ENCODE results near the gene IL17B.
A peak's percentile ranks its signal among the peaks of the same experiment; 100 is the strongest.

IL17B gene

DNA sequence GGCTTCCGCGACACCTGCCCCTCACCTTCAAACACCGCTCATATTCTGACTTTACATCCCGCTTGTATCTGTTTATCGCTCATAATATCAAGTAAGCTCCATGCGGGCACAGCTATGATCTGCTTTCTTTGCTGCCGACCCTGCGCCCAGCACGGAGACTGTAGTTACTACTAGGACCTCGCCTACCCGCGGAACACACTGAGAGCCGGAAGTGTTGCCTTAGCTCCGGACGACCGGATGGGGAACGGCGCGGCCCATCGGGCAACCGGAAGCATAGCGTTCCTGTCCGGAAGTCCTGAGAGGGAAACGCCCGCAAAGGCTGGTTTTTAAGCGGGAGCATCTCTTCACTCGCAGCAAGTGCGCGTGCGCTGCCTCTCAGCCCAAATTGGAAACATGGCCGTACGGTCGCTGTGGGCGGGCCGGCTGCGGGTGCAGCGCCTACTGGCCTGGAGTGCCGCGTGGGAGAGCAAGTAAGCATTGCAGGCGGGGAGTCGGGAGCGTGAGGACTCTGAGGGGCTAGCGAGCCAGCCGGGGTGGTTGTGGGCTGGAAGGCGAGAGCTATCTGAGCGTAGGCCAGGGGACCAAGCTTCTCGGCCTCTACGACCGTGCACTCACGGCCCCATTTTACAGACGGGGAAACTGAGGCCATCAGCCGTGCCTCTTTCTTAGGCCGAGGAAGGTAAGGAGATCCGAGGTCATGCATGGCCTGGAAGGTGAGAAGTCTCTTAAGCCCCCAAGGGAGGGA is 33.8 kb downstream of the IL17B start, which contains the start of gene GRPEL2:
Gene GRPEL2, plus strand, starts transcription at position 353 of the 745 bp plus-strand sequence. Its CDS starts 41 bp downstream, at position 394.
- peak; percentile 98 for DNase-seq
- Histone ChIP-seq H3K4me2 (ENCODE audit: low read depth, low read length) (peak within 1 kb of the TSS; percentile 92), H2AFZ (ENCODE audit: low read length) (peak within 1 kb of the TSS; percentile 83), H3F3A (ENCODE audit: insufficient read depth, low read length) (peaks cover 25% of the 10 kb centered on the region), H3K27ac (ENCODE audit: low read length) (peak within 1 kb of the TSS; percentile 73), H3K9me3 (replicated peaks; ENCODE audit: insufficient read depth, low read length) (no peaks in the 10 kb centered on the region), H3K36me3 (replicated peaks; ENCODE audit: insufficient read depth, low read length) (peaks cover 10% of the 10 kb centered on the region; the same call in 1 of the 2 replicates), H3K4me3 (ENCODE audit: low read length) (peak within 1 kb of the TSS; percentile 85), H3K9ac (ENCODE audit: low read length) (peak within 1 kb of the TSS; percentile 79), H3K27me3 (replicated peaks; ENCODE audit: insufficient read depth, low read length) (no peaks in the 10 kb centered on the region), H4K20me1 (ENCODE audit: insufficient read depth, low read length) (no peaks in the 10 kb centered on the region), H3K4me1 (ENCODE audit: low read length) (peaks cover 33% of the 10 kb centered on the region), H3K9me2 (replicated peaks; ENCODE audit: insufficient read depth, low read length) (no peaks in the 10 kb centered on the region), H3K79me2 (ENCODE audit: low read length) (peaks cover 49% of the 10 kb centered on the region)
- TF ChIP-seq, protein P1, sequence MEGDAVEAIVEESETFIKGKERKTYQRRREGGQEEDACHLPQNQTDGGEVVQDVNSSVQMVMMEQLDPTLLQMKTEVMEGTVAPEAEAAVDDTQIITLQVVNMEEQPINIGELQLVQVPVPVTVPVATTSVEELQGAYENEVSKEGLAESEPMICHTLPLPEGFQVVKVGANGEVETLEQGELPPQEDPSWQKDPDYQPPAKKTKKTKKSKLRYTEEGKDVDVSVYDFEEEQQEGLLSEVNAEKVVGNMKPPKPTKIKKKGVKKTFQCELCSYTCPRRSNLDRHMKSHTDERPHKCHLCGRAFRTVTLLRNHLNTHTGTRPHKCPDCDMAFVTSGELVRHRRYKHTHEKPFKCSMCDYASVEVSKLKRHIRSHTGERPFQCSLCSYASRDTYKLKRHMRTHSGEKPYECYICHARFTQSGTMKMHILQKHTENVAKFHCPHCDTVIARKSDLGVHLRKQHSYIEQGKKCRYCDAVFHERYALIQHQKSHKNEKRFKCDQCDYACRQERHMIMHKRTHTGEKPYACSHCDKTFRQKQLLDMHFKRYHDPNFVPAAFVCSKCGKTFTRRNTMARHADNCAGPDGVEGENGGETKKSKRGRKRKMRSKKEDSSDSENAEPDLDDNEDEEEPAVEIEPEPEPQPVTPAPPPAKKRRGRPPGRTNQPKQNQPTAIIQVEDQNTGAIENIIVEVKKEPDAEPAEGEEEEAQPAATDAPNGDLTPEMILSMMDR (IDR thresholded peaks at IDR 0.05; ENCODE audit: low read length) = no peak
- TF ChIP-seq EZH2phosphoT487 (IDR thresholded peaks at IDR 0.05; ENCODE audit: low read length) (no peak), EZH2 (optimal IDR thresholded peaks at IDR 0.05; ENCODE audit: low read depth, low read length) (no peak)

DNA sequence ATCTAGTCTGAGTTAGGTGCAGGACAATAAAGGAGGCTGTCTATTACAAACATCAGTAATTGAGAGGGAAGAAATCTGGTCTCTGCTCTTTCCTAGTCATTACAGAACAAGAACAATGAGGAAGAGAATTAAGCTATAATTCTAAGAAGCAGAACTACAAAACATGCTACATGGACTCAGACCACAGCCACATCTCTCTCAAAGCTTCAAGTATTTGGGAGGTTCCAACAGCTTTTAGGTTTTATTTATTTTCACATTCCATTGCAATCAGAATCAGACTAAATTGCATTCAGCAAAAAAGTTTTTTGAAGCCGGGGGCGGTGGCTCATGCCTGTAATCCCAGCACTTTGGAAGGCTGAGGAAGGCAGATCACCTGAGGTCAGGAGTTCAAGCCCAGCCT is 34.9 kb downstream of the IL17B start:
- H3K4me1 ChIP-seq (ENCODE audit: low read length) = peaks cover 23% of the 10 kb centered on the region
- H3K9ac ChIP-seq (ENCODE audit: low read length) = no peak overlapping the region
- peaks cover 37% of the 10 kb centered on the region for H3K79me2 ChIP-seq (ENCODE audit: low read length)
- H3K4me3 ChIP-seq (ENCODE audit: low read length) = no peak overlapping the region
- H3K27ac ChIP-seq (ENCODE audit: low read length) = no peak overlapping the region
- no peak for DNase-seq
- H3K9me3 ChIP-seq (replicated peaks; ENCODE audit: insufficient read depth, low read length) = no peaks in the 10 kb centered on the region
- TF ChIP-seq, protein P1 (IDR thresholded peaks at IDR 0.05; ENCODE audit: low read length) = no peak
- no peak for TF ChIP-seq EZH2phosphoT487 (IDR thresholded peaks at IDR 0.05; ENCODE audit: low read length)
- no peak for TF ChIP-seq EZH2 (optimal IDR thresholded peaks at IDR 0.05; ENCODE audit: low read depth, low read length)
- H4K20me1 ChIP-seq (ENCODE audit: insufficient read depth, low read length) = no peaks in the 10 kb centered on the region
- H3F3A ChIP-seq (ENCODE audit: insufficient read depth, low read length) = peaks cover 25% of the 10 kb centered on the region
- no peaks in the 10 kb centered on the region for H3K27me3 ChIP-seq (replicated peaks; ENCODE audit: insufficient read depth, low read length)
- H3K36me3 ChIP-seq (replicated peaks; ENCODE audit: insufficient read depth, low read length) = no peaks in the 10 kb centered on the region; the same call in 1 of the 2 replicates
- no peak overlapping the region; the same call in 1 of the 2 replicates for H3K4me2 ChIP-seq (ENCODE audit: low read depth, low read length)
- no peaks in the 10 kb centered on the region for H3K9me2 ChIP-seq (replicated peaks; ENCODE audit: insufficient read depth, low read length)
- H2AFZ ChIP-seq (ENCODE audit: low read length) = no peak overlapping the region

DNA sequence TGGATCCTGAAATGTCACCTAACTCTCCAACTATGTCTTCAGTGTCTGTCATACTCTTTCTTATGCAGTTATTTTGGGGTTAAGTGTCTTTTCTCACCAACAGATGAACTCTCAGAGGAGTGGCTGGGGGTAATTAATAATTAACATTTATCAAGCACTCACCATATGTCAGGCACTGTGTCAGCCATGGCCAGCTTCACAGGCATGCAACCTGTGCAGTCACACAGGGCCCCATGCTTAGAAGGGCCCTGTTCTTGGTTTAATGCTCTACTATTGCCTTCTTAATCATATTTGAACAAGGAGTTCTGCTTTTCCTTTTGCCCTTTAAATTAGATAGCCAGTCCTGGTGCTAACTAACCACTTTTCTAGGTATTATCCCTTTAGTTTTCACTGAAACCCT is 37.2 kb downstream of the IL17B start:
- Histone ChIP-seq H3K9me3 (replicated peaks; ENCODE audit: insufficient read depth, low read length) (no peaks in the 10 kb centered on the region), H3K79me2 (ENCODE audit: low read length) (peaks cover 14% of the 10 kb centered on the region)

More for the DNA sequence above, 37.2 kb downstream of the IL17B start:
- Histone ChIP-seq H3K9me2 (replicated peaks; ENCODE audit: insufficient read depth, low read length) (no peaks in the 10 kb centered on the region), H3K27ac (ENCODE audit: low read length) (no peak overlapping the region), H2AFZ (ENCODE audit: low read length) (no peak overlapping the region), H3K4me3 (ENCODE audit: low read length) (no peak overlapping the region), H4K20me1 (ENCODE audit: insufficient read depth, low read length) (no peaks in the 10 kb centered on the region), H3K27me3 (replicated peaks; ENCODE audit: insufficient read depth, low read length) (no peaks in the 10 kb centered on the region), H3K4me1 (ENCODE audit: low read length) (peaks cover under 1% of the 10 kb centered on the region; the same call in 1 of the 2 replicates), H3F3A (ENCODE audit: insufficient read depth, low read length) (peaks cover 10% of the 10 kb centered on the region), H3K4me2 (ENCODE audit: low read depth, low read length) (no peak overlapping the region), H3K9ac (ENCODE audit: low read length) (no peak overlapping the region), H3K36me3 (replicated peaks; ENCODE audit: insufficient read depth, low read length) (no peaks in the 10 kb centered on the region)
- no peak for TF ChIP-seq EZH2 (optimal IDR thresholded peaks at IDR 0.05; ENCODE audit: low read depth, low read length)
- TF ChIP-seq, protein P1 (IDR thresholded peaks at IDR 0.05; ENCODE audit: low read length) = no peak
- TF ChIP-seq EZH2phosphoT487 (IDR thresholded peaks at IDR 0.05; ENCODE audit: low read length) = no peak
- no peak for DNase-seq
